ENCODE data around the gene FAM171A1. TPM values are rescaled to one million over a fixed set of nuclear protein-coding genes. Genes with fewer than 3 reads are reported as not detected.
"Not testable (repeated sequence)": the region's sequence is repeated elsewhere in the genome, so short reads cannot be mapped to it uniquely, and the experiment has no call there.

The FAM171A1 gene
- polyA plus RNA-seq, 1 of the 3 experiments (the other 2 are of a cell fraction), result 26.3 TPM

GRCh38 chr10:15334650-15335323, 36.3 kb downstream of the FAM171A1 start:
- Histone ChIP-seq H3K79me2 (ENCODE audit: insufficient read depth) (peaks cover 34% of the 10 kb centered on the region), H3K36me3 (replicated peaks in 1 of 2; ENCODE audit: control insufficient read depth in 1 of 2, insufficient read depth in 2 of 2, low read length in 1 of 2) (no peaks in the 10 kb centered on the region)
- CTCF ChIA-PET, result interaction anchor here (0.6 kb wide), 1 partner anchor 102 kb away, joined by 3 read pairs; no protein-coding TSS in a partner anchor

GRCh38 chr10:15333909-15334649, 37.0 kb downstream of the FAM171A1 start:
- TF ChIP-seq YY1 (IDR thresholded peaks at IDR 0.05; ENCODE audit: low read depth) (no peak), SMC3 (IDR thresholded peaks at IDR 0.05; ENCODE audit: low read depth, low read length) (no peak), IRF3 (IDR thresholded peaks at IDR 0.05; ENCODE audit: low read depth, low read length) (no peak), EP300 (IDR thresholded peaks at IDR 0.05; ENCODE audit: borderline replicate concordance in 1 of 2, low read depth in 1 of 2, low read length in 1 of 2) (no peak), NRF1 (IDR thresholded peaks at IDR 0.05; ENCODE audit: low read depth, low read length) (no peak), MXI1 (IDR thresholded peaks at IDR 0.05; ENCODE audit: low read depth, low read length) (no peak), TCF12 (IDR thresholded peaks at IDR 0.05) (no peak), ZBTB33 (IDR thresholded peaks at IDR 0.05; ENCODE audit: borderline replicate concordance, low read depth) (no peak), CHD2 (IDR thresholded peaks at IDR 0.05; ENCODE audit: low read length, partially characterized antibody) (no peak), GATA2 (CRISPR knock-in tag; IDR thresholded peaks at IDR 0.05) (no peak), TAF1 (IDR thresholded peaks at IDR 0.05; ENCODE audit: borderline replicate concordance, low read depth, low read length) (no peak)
- ChIA-PET POLR2A (no interaction called here), CTCF (interaction anchor here (0.6 to 0.8 kb wide), 2 partner anchors 43 to 102 kb away, joined by 3 read pairs; no protein-coding TSS in a partner anchor)
- H3K4me2 ChIP-seq, result no peak overlapping the region
- H4K20me1 ChIP-seq (ENCODE audit: insufficient read depth), result no peaks in the 10 kb centered on the region
- WGBS (ENCODE audit: low lambda C conversion rate), result 71% methylated on average over 6 of the region's 6 CpGs
- peak; percentile 33 for DNase-seq
- H3K9me3 ChIP-seq, result no peaks in the 10 kb centered on the region
- no peaks in the 10 kb centered on the region for H3K27me3 ChIP-seq (ENCODE audit: insufficient read depth)
- no peaks in the 10 kb centered on the region for H3K36me3 ChIP-seq (replicated peaks in 1 of 2; ENCODE audit: control insufficient read depth in 1 of 2, insufficient read depth in 2 of 2, low read length in 1 of 2)
- no peak overlapping the region for H2AFZ ChIP-seq (ENCODE audit: low read depth)
- no peaks in the 10 kb centered on the region for H3F3A ChIP-seq (replicated peaks; ENCODE audit: insufficient read depth)
- H3K9ac ChIP-seq, result no peak overlapping the region
- 0 out of 4 replicates have a peak overlapping the region, but pooled peaks of 1 of the 2 experiments have one; percentile 9 for H3K27ac ChIP-seq (ENCODE audit: low read depth in 2 of 2, low read length in 1 of 2)
- H3K79me2 ChIP-seq (ENCODE audit: insufficient read depth), result peaks cover 34% of the 10 kb centered on the region
- no peak overlapping the region for H3K4me3 ChIP-seq (ENCODE audit: low read depth in 2 of 2, low read length in 1 of 2)
- H3K9me2 ChIP-seq, result no peaks in the 10 kb centered on the region
- peaks cover 9 to 13% of the 10 kb centered on the region in 2 experiments; a peak in 2 of 4 replicates for H3K4me1 ChIP-seq (ENCODE audit: control insufficient read depth in 1 of 2, insufficient read depth in 2 of 2, low read depth in 1 of 2, low read length in 1 of 2)

More at GRCh38 chr10:15334650-15335323, 36.3 kb downstream of the FAM171A1 start:
- H3K4me2 ChIP-seq, result no peak overlapping the region
- H2AFZ ChIP-seq (ENCODE audit: low read depth), result no peak overlapping the region
- 92% methylated on average over 7 of the region's 7 CpGs for WGBS (ENCODE audit: low lambda C conversion rate)
- no peaks in the 10 kb centered on the region for H3K9me2 ChIP-seq
- H3K27me3 ChIP-seq (ENCODE audit: insufficient read depth), result no peaks in the 10 kb centered on the region
- POLR2A ChIA-PET, result no interaction called here
- no peaks in the 10 kb centered on the region for H3F3A ChIP-seq (replicated peaks; ENCODE audit: insufficient read depth)
- no peaks in the 10 kb centered on the region for H4K20me1 ChIP-seq (ENCODE audit: insufficient read depth)
- DNase-seq, result no peak
- no peak overlapping the region for H3K4me3 ChIP-seq (ENCODE audit: low read depth in 2 of 2, low read length in 1 of 2)
- no peak for TF ChIP-seq YY1 (IDR thresholded peaks at IDR 0.05; ENCODE audit: low read depth)
- no peak for TF ChIP-seq POLR2AphosphoS5 (IDR thresholded peaks at IDR 0.05; ENCODE audit: low read depth, low read length)
- TF ChIP-seq SMC3 (IDR thresholded peaks at IDR 0.05; ENCODE audit: low read depth, low read length), result no peak
- no peak for TF ChIP-seq ELF1 (IDR thresholded peaks at IDR 0.05)
- TF ChIP-seq USF1 (IDR thresholded peaks at IDR 0.05; ENCODE audit: borderline replicate concordance, low read depth), result no peak
- no peak overlapping the region for H3K9ac ChIP-seq
- H3K4me1 ChIP-seq (ENCODE audit: control insufficient read depth in 1 of 2, insufficient read depth in 2 of 2, low read depth in 1 of 2, low read length in 1 of 2), result peaks cover 9 to 13% of the 10 kb centered on the region in 2 experiments; a peak in 2 of 4 replicates
- H3K27ac ChIP-seq (ENCODE audit: low read depth in 2 of 2, low read length in 1 of 2), result no peak overlapping the region
- no peaks in the 10 kb centered on the region for H3K9me3 ChIP-seq

- POLR2A ChIA-PET, result not testable (repeated sequence)
- H3K79me2 ChIP-seq (ENCODE audit: insufficient read depth), result peaks cover 28% of the 10 kb centered on the region
These were observed 37.9 kb downstream of the FAM171A1 start for GRCh38 chr10:15333181-15333580.

More at GRCh38 chr10:15333181-15333580, 37.9 kb downstream of the FAM171A1 start:
- 93% methylated on average over 8 of the region's 8 CpGs for WGBS (ENCODE audit: low lambda C conversion rate)
- H3K27me3 ChIP-seq (ENCODE audit: insufficient read depth); H3K9ac ChIP-seq; H4K20me1 ChIP-seq (ENCODE audit: insufficient read depth); H3K9me3 ChIP-seq; H2AFZ ChIP-seq (ENCODE audit: low read depth); H3K9me2 ChIP-seq; H3F3A ChIP-seq (replicated peaks; ENCODE audit: insufficient read depth); DNase-seq; CTCF ChIA-PET; H3K4me3 ChIP-seq (ENCODE audit: low read depth in 2 of 2, low read length in 1 of 2); H3K27ac ChIP-seq (ENCODE audit: low read depth in 2 of 2, low read length in 1 of 2); H3K36me3 ChIP-seq (replicated peaks in 1 of 2; ENCODE audit: control insufficient read depth in 1 of 2, insufficient read depth in 2 of 2, low read length in 1 of 2); H3K4me2 ChIP-seq: not testable (repeated sequence)
- H3K4me1 ChIP-seq (ENCODE audit: control insufficient read depth in 1 of 2, insufficient read depth in 2 of 2, low read depth in 1 of 2, low read length in 1 of 2), result peaks cover 9 to 13% of the 10 kb centered on the region in 2 experiments; a peak in 2 of 4 replicates
